Measurements from ENCODE around the gene ABTB2.

The ABTB2 gene

GRCh38 chr11:34341931-34342533 lies 15.8 kb downstream of the ABTB2 start:
- no peak for DNase-seq

- DNase-seq = no peak
These were observed 16.7 kb downstream of the ABTB2 start for GRCh38 chr11:34341096-34341495.

- DNase-seq = no peak
These were observed 17.2 kb downstream of the ABTB2 start for GRCh38 chr11:34340653-34341052.

- DNase-seq = no peak
These were observed 18.4 kb downstream of the ABTB2 start for GRCh38 chr11:34339149-34340064.

GRCh38 chr11:34337016-34337415 lies 20.8 kb downstream of the ABTB2 start:
- no peak for DNase-seq

GRCh38 chr11:34335801-34336200 lies 22.0 kb downstream of the ABTB2 start:
- no peak for DNase-seq

GRCh38 chr11:34335331-34335730 lies 22.5 kb downstream of the ABTB2 start:
- no peak for DNase-seq

GRCh38 chr11:34333787-34334186 lies 24.0 kb downstream of the ABTB2 start:
- no peak for DNase-seq

- DNase-seq = no peak
These were observed 25.3 kb downstream of the ABTB2 start for GRCh38 chr11:34332524-34332923.

- DNase-seq = peak; percentile 51
These were observed 26.1 kb downstream of the ABTB2 start for GRCh38 chr11:34331736-34332135.

- peak; percentile 83 for DNase-seq
These were observed 26.5 kb downstream of the ABTB2 start for GRCh38 chr11:34331329-34331728.

GRCh38 chr11:34330653-34331052 lies 27.2 kb downstream of the ABTB2 start:
- DNase-seq = no peak

- DNase-seq = no peak
These were observed 27.9 kb downstream of the ABTB2 start for GRCh38 chr11:34329876-34330275.

- no peak for DNase-seq
These were observed 29.2 kb downstream of the ABTB2 start for GRCh38 chr11:34328632-34328910.

GRCh38 chr11:34327804-34328631 lies 29.8 kb downstream of the ABTB2 start:
- DNase-seq = no peak

- no peak for DNase-seq
These were observed 33.3 kb downstream of the ABTB2 start for GRCh38 chr11:34324466-34324865.

- no peak for DNase-seq
These were observed 34.2 kb downstream of the ABTB2 start for GRCh38 chr11:34323601-34324000.

- DNase-seq = no peak
These were observed 39.4 kb downstream of the ABTB2 start for GRCh38 chr11:34318111-34319037.

GRCh38 chr11:34317666-34318065 lies 40.1 kb downstream of the ABTB2 start:
- DNase-seq = no peak

GRCh38 chr11:34317036-34317360 lies 40.8 kb downstream of the ABTB2 start:
- DNase-seq = no peak

- DNase-seq = no peak
These were observed 41.3 kb downstream of the ABTB2 start for GRCh38 chr11:34316347-34317035.

GRCh38 chr11:34315394-34315793 lies 42.4 kb downstream of the ABTB2 start:
- DNase-seq = no peak

Measured in fibroblast of skin of back (primary cell).